Bronchial epithelial cell (primary cell): ENCODE measurements around the gene GSKIP. TPM values are rescaled to one million over a fixed set of nuclear protein-coding genes. Genes with fewer than 3 reads are reported as not detected.

Experiments
- DNase-seq: peaks from one replicate; pipeline ENCODE4 v3.0.0-alpha.2; 2010; ENCODE audit warnings: low read depth
- FAIRE-seq: peaks from 2 replicates; lab custom pipeline; 2011; peaks lifted over from hg19 to GRCh38; lab: Jason Lieb, UNC
- H3K27me3 ChIP-seq: 2 replicates; pipeline ENCODE4 v1.5.1; 2011; ENCODE audit warnings: low read length; ENCODE audit not compliant: control insufficient read depth, insufficient read depth
- H3K36me3 ChIP-seq: 2 replicates; pipeline ENCODE4 v1.5.1; 2011; ENCODE audit warnings: low read length; ENCODE audit not compliant: control insufficient read depth, insufficient read depth
- H3K4me3 ChIP-seq: 2 replicates; pipeline ENCODE4 v1.5.1; 2011; ENCODE audit warnings: mild to moderate bottlenecking, low read depth, low read length, control low read depth
- CTCF ChIP-seq: IDR thresholded peaks from 2 replicates; pipeline ENCODE4 v1.5.1; 2011; ENCODE audit warnings: mild to moderate bottlenecking, moderate library complexity, low read length, control low read depth, inconsistent platforms; ENCODE audit not compliant: insufficient read depth, severe bottlenecking
- total RNA-seq: library from RNA; depleted of rRNA; stranded (reverse); fragments of >200 nt; gene quantifications from 2 replicates; pipeline ENCODE4 v1.2.1, GENCODE V29; 2014

The GSKIP gene
- total RNA-seq, 1 donor from 2014 or later, result 77.7 TPM

- DNase-seq (no peak), FAIRE-seq (no peak)
- no peak overlapping the region for H3K4me3 ChIP-seq
- H3K27me3 ChIP-seq, result no peaks in the 10 kb centered on the region
- no peaks in the 10 kb centered on the region for H3K36me3 ChIP-seq
- no peak for TF ChIP-seq CTCF
Measured at GRCh38 chr14:96352708-96353107, 10.6 kb upstream of the GSKIP start.

GRCh38 chr14:96354246-96354645, 9.1 kb upstream of the GSKIP start:
- Histone ChIP-seq H3K36me3 (no peaks in the 10 kb centered on the region), H3K4me3 (no peak overlapping the region), H3K27me3 (no peaks in the 10 kb centered on the region)
- no peak for FAIRE-seq
- DNase-seq, result no peak
- TF ChIP-seq CTCF, result no peak

- DNase-seq (no peak), FAIRE-seq (no peak)
- H3K4me3 ChIP-seq, result no peak overlapping the region
- no peak for TF ChIP-seq CTCF
- H3K27me3 ChIP-seq, result no peaks in the 10 kb centered on the region
- H3K36me3 ChIP-seq, result no peaks in the 10 kb centered on the region
Measured at GRCh38 chr14:96357216-96357615, 6.1 kb upstream of the GSKIP start.

DNA sequence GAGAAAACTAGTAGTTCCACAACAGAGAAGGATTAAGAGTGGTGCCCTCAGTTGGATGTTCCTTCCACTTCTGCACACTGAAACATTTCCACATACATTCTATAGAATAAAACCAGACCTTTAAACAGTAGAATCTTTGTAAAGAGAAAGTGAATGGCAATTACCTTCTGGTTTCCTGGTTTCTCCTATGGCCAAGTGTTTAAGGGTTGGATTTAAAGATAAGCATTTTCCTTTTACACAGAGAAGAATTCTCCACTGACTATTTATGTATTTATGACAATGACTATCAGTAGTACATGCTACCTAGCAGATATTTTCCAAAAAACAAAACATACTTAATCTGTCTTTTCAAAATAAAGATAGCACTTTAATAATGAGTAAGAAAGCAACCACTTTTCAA, 3.4 kb upstream of the GSKIP start:
- FAIRE-seq (no peak), DNase-seq (no peak)
- H3K4me3 ChIP-seq, result no peak overlapping the region
- no peak for TF ChIP-seq CTCF
- H3K36me3 ChIP-seq, result no peaks in the 10 kb centered on the region
- no peaks in the 10 kb centered on the region for H3K27me3 ChIP-seq

GRCh38 chr14:96362071-96362964, 1.0 kb upstream of the GSKIP start:
- Histone ChIP-seq H3K36me3 (no peaks in the 10 kb centered on the region), H3K27me3 (no peaks in the 10 kb centered on the region), H3K4me3 (peak overlapping the region; percentile 94)
- no peak for TF ChIP-seq CTCF
- DNase-seq (peak; percentile 62), FAIRE-seq (no peak)
